GM18867 (cell line): ENCODE data around the gene FMNL2.

Experiments used
- ATAC-seq: cut with Tn5 transposase; IDR thresholded peaks from one replicate; pipeline ENCODE4 v1.9.1; 2021; ENCODE audit warnings: mild to moderate bottlenecking, moderate library complexity; ENCODE audit not compliant: unreplicated experiment

Gene FMNL2

DNA sequence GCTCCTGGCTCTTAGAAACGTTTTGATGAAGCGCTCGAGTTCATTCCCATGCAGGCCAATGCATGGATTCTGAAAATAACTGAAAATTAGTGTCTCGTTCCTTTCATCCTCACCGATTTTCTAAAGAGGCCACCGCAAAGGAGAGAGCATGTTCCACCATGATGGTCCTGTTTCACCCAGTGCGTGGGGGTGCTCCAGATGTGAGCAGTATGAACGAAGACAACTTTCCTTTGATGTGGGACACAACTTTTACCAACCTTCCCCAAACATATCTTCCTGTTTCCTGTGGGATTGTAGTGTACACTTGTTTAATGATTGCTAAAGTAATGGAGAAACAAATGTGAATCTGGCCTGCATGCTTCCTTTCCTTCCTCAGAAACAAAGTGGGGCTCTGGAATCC is 267.8 kb downstream of the FMNL2 start:
- ATAC-seq: no peak

GRCh38 chr2:152603166-152603565 is 268.2 kb downstream of the FMNL2 start:
- no peak for ATAC-seq

- ATAC-seq: no peak
These were observed 271.1 kb downstream of the FMNL2 start for GRCh38 chr2:152606081-152606480.

GRCh38 chr2:152606941-152607340 is 272.0 kb downstream of the FMNL2 start:
- ATAC-seq: no peak

DNA sequence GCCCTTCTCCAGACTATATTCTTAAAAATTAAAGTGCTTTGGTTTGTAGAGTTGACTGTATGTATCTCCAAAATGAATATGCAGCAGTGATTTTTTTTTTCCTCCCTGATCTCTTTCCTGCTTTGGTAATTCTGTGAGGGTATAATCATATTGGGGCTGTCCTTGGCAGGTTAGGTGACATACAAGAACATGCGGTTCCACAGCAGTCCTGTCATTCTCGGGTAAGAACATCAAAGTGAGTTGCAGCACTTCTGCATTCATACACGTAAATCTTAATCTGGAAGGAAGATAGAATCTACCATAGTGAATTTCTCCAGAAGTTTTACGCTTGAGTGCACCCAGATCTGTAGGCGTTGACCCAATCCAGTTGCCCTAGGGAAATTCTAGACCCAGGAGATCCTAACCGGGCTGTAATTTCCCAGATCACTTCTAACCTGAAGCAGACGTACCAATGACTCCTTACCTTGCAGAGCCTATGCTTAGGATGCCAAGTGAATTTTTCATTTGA is 272.9 kb downstream of the FMNL2 start:
- no peak for ATAC-seq

DNA sequence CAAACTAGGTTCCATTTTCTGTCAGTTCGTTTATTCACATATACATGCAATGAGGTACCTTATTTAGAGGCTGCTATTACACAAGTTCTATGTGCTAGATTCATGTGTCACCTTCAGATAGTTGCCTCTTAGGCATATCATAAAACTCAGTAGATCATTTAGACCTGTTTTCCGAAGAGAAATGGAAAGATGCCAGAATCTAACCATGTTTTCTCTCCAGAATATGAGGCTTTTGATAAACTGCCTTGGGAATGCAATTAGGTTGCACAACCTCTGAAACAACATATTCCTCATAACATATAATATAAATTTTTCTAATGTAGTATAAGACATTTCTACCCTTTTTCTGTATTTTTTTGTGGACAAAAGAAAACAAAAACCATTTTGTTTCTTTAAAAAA is 274.2 kb downstream of the FMNL2 start:
- ATAC-seq: no peak

DNA sequence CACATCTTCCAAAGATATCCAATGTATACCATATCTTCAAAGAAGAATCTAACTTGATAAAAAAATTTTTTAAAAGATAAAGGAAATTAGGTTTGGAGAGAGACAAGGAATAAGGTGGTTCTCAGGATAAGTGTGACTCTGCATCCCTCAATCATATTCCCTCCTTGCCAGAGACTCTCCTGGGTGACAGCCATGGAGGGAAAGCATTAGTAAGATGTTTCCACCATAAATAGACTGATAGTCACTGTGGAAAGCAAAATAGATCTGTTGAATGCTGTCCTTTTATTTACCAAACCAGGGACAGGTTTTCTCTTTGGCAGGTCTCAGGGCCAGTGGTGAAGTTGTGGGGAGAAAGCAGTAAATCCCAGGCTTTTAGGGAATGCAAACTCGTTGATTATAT is 274.7 kb downstream of the FMNL2 start:
- ATAC-seq: no peak

DNA sequence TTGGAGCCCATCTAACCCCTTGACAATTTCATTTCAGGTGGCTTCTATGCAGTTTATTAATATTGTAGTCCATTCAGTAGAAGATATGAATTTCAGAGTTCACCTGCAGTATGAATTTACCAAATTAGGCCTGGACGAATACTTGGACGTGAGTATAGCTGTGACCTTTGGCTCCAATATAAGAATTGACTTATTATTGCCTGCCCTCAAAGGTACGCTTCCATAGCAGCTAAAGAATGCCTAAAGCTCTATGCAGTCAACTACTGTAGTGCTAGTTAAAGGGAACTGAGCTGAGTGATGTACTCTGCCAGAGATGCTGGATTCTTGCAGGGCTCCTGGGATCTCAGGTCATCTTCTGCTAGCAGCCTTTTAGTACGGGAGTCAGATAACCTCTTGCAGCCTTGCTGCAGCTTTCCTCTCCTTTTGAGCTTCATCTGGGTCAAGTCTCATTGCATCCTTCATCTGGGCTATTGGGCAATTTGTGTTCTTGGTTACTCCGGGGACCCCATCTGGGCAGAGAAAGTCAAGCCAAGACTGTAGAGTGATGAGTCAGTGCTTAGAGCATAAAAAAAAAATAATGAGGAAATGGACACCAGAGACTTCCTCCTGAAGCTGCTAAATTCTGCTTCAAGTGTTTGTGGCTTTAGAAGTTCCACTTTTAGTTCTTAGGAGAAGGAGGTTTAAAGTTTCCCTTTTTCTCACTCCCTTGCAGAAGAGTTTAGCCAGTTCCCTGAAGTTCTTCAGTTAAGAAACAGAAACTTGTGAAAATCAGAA is 276.7 kb downstream of the FMNL2 start:
- peak; percentile 80 for ATAC-seq

DNA sequence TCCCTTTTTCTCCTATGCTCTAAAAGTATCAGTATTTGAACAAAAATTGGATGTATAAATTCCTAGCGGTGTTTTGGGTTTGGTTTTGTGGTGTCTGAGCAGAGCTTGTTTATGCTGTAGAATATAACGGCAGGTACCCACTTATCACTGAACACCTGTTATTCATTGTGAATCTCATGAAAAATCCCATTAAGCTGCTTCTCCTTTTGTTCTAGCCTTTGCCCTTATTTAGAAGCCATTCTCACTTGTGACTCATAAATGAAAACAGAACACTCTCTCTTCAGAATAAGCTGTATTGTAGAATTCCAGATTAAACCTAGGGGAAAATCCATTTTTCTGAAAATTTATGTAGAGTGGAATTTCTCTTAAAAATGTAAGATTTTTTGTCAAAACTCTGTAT is 278.3 kb downstream of the FMNL2 start:
- no peak for ATAC-seq

DNA sequence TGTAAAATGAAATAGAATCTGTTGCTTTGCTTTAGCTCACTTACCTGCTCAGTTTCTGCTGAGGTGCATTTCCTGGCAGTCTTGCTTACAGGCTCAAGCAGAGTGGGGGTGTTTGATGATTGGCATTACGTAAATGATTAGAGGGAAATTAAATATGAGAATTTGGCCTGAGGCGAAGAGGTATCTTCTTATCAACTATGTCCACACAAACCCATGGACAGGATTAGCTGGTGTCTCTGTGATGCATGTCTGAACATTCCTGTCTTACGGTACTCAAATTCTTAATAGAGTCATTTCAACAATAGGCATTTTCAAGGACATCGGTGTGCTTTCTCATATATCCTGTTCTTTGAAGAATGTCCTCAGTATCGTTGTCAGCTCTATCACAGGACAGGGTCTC is 280.2 kb downstream of the FMNL2 start:
- ATAC-seq: no peak

- no peak for ATAC-seq
These were observed 282.6 kb downstream of the FMNL2 start for GRCh38 chr2:152617456-152618192.

- no peak for ATAC-seq
These were observed 283.2 kb downstream of the FMNL2 start for GRCh38 chr2:152618193-152618564.

DNA sequence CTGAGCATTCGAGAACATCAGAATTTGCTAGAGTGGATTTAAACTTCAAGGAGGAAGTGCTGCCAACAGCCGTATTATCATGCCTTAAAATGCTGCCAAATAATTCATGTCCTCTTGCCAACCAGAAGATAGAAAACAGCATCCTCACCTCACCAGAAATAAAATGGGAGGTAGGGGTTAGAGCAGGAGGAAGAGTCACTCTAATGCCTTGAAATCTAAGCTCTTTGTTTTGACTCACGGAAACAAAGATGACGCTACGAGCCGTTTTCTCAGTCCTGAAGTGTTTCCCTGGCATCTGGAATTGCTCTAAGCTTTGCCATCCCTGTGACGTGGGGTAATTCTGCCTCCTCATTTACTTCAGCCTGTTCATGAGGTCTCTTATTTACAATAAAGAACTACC is 285.2 kb downstream of the FMNL2 start:
- no peak for ATAC-seq

- ATAC-seq: no peak
These were observed 286.0 kb downstream of the FMNL2 start for GRCh38 chr2:152620985-152621384.

DNA sequence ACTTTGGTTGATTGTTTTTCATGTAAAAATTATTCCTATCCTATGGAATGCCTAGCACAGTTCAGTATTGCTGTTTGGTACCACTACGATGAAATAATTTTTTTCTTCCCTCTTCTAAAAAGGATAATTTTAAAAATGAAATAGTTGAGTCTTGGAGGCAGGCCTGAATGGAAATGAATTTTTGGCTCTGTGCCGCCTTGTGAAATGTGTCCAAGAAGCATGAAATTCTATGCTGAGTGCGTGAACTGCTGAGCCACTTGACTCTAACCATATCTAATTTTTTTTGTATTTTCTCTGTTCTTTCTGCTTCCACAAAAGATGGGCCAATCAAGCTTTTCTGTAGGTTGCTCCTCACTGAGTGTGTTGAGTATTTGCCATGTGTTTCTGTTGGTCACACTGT is 287.2 kb downstream of the FMNL2 start:
- no peak for ATAC-seq

DNA sequence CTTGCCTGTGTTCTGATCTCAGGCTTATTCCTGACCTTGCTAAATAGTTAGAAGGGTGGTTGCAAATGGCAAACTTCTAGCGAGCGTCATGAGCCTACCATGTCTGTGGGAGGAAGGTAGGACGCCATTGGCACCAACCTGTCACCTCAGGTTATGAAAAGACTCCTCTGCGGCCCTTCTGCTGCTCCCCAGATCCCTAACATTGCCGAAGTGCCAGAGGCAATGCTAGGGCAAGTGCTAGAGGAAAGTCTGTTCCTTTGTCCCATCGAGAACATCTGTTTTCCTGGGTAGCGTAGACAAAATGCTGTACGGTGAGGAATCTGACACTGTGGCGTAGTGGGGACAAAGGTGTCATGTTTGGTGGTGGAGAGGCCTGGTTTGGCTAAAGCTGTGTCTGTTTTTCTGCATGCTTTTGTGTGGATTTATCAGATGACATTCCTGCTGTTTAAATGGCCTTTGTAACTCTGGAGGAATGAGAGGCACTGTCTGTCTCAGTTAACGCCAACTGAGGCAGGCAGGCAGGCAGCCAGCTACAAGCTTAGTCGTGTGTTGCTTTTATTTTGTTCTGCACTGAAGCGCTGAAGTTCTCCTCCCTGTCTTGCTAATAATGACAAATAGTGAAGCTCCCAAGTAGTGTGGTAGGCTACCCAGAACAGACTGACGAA is 288.2 kb downstream of the FMNL2 start:
- no peak for ATAC-seq

GRCh38 chr2:152623775-152624174 is 288.8 kb downstream of the FMNL2 start:
- no peak for ATAC-seq

DNA sequence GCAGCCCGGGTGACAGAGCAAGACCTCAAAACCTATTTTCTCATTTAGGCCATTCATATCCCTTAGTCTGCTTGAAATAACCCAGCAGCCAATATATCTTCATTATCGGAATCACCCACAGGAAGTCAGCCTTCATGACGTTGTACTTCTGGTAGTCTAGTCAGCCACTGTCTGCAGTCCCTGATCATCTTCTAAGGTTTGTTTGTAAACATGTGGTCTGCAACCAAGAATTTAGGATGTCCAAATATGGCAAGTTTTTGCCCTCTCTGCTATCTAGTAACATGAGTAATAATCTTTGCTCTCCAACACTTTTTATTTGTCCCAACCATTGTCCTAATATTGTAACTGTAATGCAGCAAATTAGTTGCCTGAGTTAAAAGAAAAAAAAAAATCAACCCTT is 289.8 kb downstream of the FMNL2 start:
- ATAC-seq: no peak

GRCh38 chr2:152626911-152627339 is 292.0 kb downstream of the FMNL2 start:
- no peak for ATAC-seq

- no peak for ATAC-seq
These were observed 292.5 kb downstream of the FMNL2 start for GRCh38 chr2:152627351-152627957.

DNA sequence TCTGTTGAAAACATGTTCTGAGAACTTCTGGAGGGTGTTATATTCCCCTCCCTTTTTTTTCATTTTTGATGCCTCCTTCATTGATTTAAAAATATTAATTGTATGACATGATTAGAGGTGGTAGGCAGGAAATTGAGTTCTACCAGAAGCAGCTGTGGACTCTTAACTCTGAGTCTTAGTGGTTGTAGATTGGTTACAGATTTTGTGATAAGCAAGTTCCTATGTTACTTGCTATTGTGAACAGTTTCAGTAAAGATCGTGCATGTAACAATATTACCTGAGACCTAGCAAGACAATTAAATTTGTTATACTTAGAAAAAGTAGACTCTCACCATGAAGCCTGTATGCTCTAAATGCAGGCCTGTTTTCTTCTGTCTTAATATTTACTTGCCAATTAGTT is 294.2 kb downstream of the FMNL2 start:
- ATAC-seq: no peak
